Vagina (tissue), 2 donors: ENCODE results near the gene TIE1.

ENCODE experiments used
- POLR2A ChIP-seq, 2 donors: fragments of 450-650 bp; IDR thresholded peaks; one replicate each; pipeline ENCODE4 v1.6.1; 2017; ENCODE audit warnings: antibody characterized with exemption in 2 of 2, mild to moderate bottlenecking in 2 of 2, moderate library complexity in 2 of 2
- TF ChIP-seq, protein P1 (sequence below), 3 experiments: fragments of 450-650 bp in 2 of 3; fragments of 200-600 bp in 1 of 3; sonication (generic) in 1 of 3; IDR thresholded peaks; one replicate each; pipeline ENCODE4 v1.5.1; 2017 to 2019; ENCODE audit warnings: antibody characterized with exemption in 3 of 3, mild to moderate bottlenecking in 2 of 3, moderate library complexity in 2 of 3

DNA sequence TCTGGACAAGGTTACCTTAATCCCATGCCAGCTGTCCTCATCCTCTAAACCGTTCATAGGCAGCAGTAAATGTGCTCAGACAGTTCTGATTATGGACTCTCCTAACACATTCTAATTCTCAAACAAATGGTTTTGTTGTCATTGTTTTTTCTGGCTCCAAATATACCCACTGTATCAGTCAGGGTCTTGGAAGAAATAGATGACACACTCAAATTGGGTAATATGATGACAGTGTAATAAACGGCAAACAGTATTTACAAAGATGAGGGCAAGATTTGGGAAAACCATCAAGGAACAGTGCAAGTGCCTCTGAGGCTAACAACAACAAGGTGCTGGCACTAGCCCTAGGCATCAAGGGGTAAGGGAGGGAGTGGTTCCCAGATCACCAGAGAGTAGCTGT, 53.7 kb downstream of the TIE1 start:
- TF ChIP-seq, protein P1, sequence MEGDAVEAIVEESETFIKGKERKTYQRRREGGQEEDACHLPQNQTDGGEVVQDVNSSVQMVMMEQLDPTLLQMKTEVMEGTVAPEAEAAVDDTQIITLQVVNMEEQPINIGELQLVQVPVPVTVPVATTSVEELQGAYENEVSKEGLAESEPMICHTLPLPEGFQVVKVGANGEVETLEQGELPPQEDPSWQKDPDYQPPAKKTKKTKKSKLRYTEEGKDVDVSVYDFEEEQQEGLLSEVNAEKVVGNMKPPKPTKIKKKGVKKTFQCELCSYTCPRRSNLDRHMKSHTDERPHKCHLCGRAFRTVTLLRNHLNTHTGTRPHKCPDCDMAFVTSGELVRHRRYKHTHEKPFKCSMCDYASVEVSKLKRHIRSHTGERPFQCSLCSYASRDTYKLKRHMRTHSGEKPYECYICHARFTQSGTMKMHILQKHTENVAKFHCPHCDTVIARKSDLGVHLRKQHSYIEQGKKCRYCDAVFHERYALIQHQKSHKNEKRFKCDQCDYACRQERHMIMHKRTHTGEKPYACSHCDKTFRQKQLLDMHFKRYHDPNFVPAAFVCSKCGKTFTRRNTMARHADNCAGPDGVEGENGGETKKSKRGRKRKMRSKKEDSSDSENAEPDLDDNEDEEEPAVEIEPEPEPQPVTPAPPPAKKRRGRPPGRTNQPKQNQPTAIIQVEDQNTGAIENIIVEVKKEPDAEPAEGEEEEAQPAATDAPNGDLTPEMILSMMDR (IDR thresholded peaks at IDR 0.05) = no peak
- TF ChIP-seq POLR2A (IDR thresholded peaks at IDR 0.05) = no peak
